ENCODE measurements around the gene NAV2. TPM values are rescaled to one million over a fixed set of nuclear protein-coding genes. Genes with fewer than 3 reads are reported as not detected.

The NAV2 gene
- polyA plus RNA-seq, 1 donor (not counting 4 experiments of a cell fraction or from before 2014, with no cell fraction given), result 4.0 TPM

DNA sequence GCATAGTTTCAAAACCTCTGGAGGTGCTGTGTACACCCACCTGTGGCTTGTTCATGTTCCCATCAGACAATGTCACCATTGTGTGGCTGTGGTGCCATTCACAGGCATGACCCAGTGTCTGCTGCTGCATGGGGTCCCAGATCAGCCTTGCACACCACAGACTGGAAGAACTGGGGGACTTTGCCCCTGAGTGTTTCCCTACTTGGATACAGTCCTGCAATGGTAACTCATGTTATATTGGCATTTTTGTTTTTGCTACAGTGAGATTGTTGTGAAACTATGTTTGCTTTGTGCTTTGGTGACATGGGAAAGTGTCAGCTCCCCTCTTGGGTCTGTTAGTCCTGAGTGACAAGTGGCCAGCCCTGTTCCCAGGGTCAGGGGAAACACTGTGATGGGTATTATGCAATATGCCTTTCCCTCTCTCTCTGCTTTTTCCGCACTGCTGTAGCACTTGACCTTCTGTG, 108.8 kb downstream of the NAV2 start:
- H3K9me3 ChIP-seq (ENCODE audit: control insufficient read depth, low read depth, low read length), result no peaks in the 10 kb centered on the region

GRCh38 chr11:19821993-19822392, 109.4 kb downstream of the NAV2 start:
- no peak overlapping the region for H2AFZ ChIP-seq (ENCODE audit: control insufficient read depth, low read length)
- no peak overlapping the region for H3K4me3 ChIP-seq (ENCODE audit: control insufficient read depth in 2 of 3, extremely low read depth in 1 of 3, insufficient read depth in 2 of 3, low read depth in 1 of 3, low read length in 3 of 3)
- H3K4me1 ChIP-seq (ENCODE audit: control insufficient read depth, extremely low read depth, insufficient read depth, low read length), result no peaks in the 10 kb centered on the region
- FAIRE-seq (no peak), DNase-seq (ENCODE audit: low read depth, low spot score) (no peak)
- dilution Hi-C loops (cut with MboI; ENCODE audit: extremely low pct_ligation_motif_present, low sequenced_read_pairs), result no loop called here
- H3K4me2 ChIP-seq (ENCODE audit: control insufficient read depth, extremely low read depth, insufficient read depth, low read depth, low read length), result no peak overlapping the region
- no peaks in the 10 kb centered on the region for H3K9me1 ChIP-seq (ENCODE audit: control insufficient read depth, extremely low read depth, insufficient read depth, low read length)
- TF ChIP-seq EZH2 (IDR thresholded peaks at IDR 0.05; ENCODE audit: low read length) (no peak), CTCF (optimal IDR thresholded peaks at IDR 0.05 in 1 of 3, IDR thresholded peaks at IDR 0.05 in 1 of 3, conservative IDR thresholded peaks at IDR 0.05 in 1 of 3; ENCODE audit: extremely low read depth in 1 of 3, insufficient read depth in 2 of 3, low read length in 3 of 3) (no peak)
- no peaks in the 10 kb centered on the region for H3K79me2 ChIP-seq (ENCODE audit: control insufficient read depth, insufficient read depth, low read length)
- H3K27me3 ChIP-seq (ENCODE audit: control insufficient read depth, extremely low read depth, insufficient read depth, low read length), result peaks cover 4% of the 10 kb centered on the region
- no peak overlapping the region for H3K9ac ChIP-seq (ENCODE audit: control insufficient read depth, extremely low read depth, insufficient read depth, low read length)
- no peak overlapping the region for H3K27ac ChIP-seq (ENCODE audit: control insufficient read depth, insufficient read depth, low read length)
- H3K9me3 ChIP-seq (ENCODE audit: control insufficient read depth, low read depth, low read length), result no peaks in the 10 kb centered on the region
- H4K20me1 ChIP-seq (ENCODE audit: control insufficient read depth, extremely low read depth, insufficient read depth, low read length), result no peaks in the 10 kb centered on the region
- H3K36me3 ChIP-seq (ENCODE audit: control insufficient read depth in 2 of 2, extremely low read depth in 1 of 2, insufficient read depth in 2 of 2, low read length in 2 of 2), result no peaks in the 10 kb centered on the region

More for the DNA sequence above, 108.8 kb downstream of the NAV2 start:
- dilution Hi-C loops (cut with MboI; ENCODE audit: extremely low pct_ligation_motif_present, low sequenced_read_pairs), result no loop called here
- H3K79me2 ChIP-seq (ENCODE audit: control insufficient read depth, insufficient read depth, low read length), result no peaks in the 10 kb centered on the region
- H3K4me1 ChIP-seq (ENCODE audit: control insufficient read depth, extremely low read depth, insufficient read depth, low read length), result no peaks in the 10 kb centered on the region
- no peaks in the 10 kb centered on the region for H3K9me1 ChIP-seq (ENCODE audit: control insufficient read depth, extremely low read depth, insufficient read depth, low read length)
- no peaks in the 10 kb centered on the region for H4K20me1 ChIP-seq (ENCODE audit: control insufficient read depth, extremely low read depth, insufficient read depth, low read length)
- DNase-seq (ENCODE audit: low read depth, low spot score) (no peak), FAIRE-seq (no peak)
- H3K27ac ChIP-seq (ENCODE audit: control insufficient read depth, insufficient read depth, low read length), result no peak overlapping the region
- no peak overlapping the region for H3K4me2 ChIP-seq (ENCODE audit: control insufficient read depth, extremely low read depth, insufficient read depth, low read depth, low read length)
- H2AFZ ChIP-seq (ENCODE audit: control insufficient read depth, low read length), result no peak overlapping the region
- H3K36me3 ChIP-seq (ENCODE audit: control insufficient read depth in 2 of 2, extremely low read depth in 1 of 2, insufficient read depth in 2 of 2, low read length in 2 of 2), result no peaks in the 10 kb centered on the region
- H3K4me3 ChIP-seq (ENCODE audit: control insufficient read depth in 2 of 3, extremely low read depth in 1 of 3, insufficient read depth in 2 of 3, low read depth in 1 of 3, low read length in 3 of 3), result no peak overlapping the region
- H3K27me3 ChIP-seq (ENCODE audit: control insufficient read depth, extremely low read depth, insufficient read depth, low read length), result peaks cover 4% of the 10 kb centered on the region
- H3K9ac ChIP-seq (ENCODE audit: control insufficient read depth, extremely low read depth, insufficient read depth, low read length), result no peak overlapping the region
- TF ChIP-seq CTCF (optimal IDR thresholded peaks at IDR 0.05 in 1 of 3, IDR thresholded peaks at IDR 0.05 in 1 of 3, conservative IDR thresholded peaks at IDR 0.05 in 1 of 3; ENCODE audit: extremely low read depth in 1 of 3, insufficient read depth in 2 of 3, low read length in 3 of 3) (no peak), EZH2 (IDR thresholded peaks at IDR 0.05; ENCODE audit: low read length) (no peak)
